Vagina (tissue), 2 donors: Measurements from ENCODE around the gene VGF.

Source experiments
- POLR2A ChIP-seq, 2 donors: fragments of 450-650 bp; IDR thresholded peaks; one replicate each; pipeline ENCODE4 v1.6.1; 2017; ENCODE audit warnings: antibody characterized with exemption in 2 of 2, mild to moderate bottlenecking in 2 of 2, moderate library complexity in 2 of 2
- TF ChIP-seq, protein P1 (sequence below), 3 experiments: fragments of 450-650 bp in 2 of 3; fragments of 200-600 bp in 1 of 3; sonication (generic) in 1 of 3; IDR thresholded peaks; one replicate each; pipeline ENCODE4 v1.5.1; 2017 to 2019; ENCODE audit warnings: antibody characterized with exemption in 3 of 3, mild to moderate bottlenecking in 2 of 3, moderate library complexity in 2 of 3

DNA sequence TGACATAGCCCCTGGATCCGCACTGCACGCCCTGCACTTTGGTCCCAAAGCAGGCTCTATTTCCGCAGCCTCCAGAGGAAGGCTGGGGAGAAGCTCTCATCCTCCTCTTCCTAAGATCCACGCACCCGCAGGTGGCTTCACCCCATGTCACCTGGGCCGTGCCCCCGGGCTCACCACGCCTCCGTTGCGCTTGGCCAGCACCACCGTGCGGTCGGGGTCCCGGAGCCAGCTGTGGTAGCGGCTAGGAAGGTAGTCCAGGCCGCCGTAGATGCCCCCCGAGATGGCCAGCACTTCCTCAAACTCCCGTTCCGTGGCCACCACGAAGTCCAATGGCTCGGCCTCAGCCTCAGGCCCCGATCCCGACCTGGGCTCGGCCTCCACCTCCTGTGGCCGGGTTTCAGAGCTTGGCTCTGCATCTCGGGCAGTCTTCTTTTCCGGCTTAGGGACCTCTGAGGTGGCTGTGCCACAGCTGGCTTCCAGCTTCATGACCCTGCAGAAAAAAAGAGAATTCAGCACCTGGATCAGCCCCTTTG lies 9.0 kb upstream of the VGF start:
- TF ChIP-seq, protein P1, sequence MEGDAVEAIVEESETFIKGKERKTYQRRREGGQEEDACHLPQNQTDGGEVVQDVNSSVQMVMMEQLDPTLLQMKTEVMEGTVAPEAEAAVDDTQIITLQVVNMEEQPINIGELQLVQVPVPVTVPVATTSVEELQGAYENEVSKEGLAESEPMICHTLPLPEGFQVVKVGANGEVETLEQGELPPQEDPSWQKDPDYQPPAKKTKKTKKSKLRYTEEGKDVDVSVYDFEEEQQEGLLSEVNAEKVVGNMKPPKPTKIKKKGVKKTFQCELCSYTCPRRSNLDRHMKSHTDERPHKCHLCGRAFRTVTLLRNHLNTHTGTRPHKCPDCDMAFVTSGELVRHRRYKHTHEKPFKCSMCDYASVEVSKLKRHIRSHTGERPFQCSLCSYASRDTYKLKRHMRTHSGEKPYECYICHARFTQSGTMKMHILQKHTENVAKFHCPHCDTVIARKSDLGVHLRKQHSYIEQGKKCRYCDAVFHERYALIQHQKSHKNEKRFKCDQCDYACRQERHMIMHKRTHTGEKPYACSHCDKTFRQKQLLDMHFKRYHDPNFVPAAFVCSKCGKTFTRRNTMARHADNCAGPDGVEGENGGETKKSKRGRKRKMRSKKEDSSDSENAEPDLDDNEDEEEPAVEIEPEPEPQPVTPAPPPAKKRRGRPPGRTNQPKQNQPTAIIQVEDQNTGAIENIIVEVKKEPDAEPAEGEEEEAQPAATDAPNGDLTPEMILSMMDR (IDR thresholded peaks at IDR 0.05), result no peak
- TF ChIP-seq POLR2A (IDR thresholded peaks at IDR 0.05), result no peak
